NCI-H1436 treated with DMSO at 0.1 percent for 48 hours (cell line): Measurements from ENCODE around the gene SETBP1.

Experiments used
- DNase-seq: peaks from one replicate; lab custom pipeline; 2025; lab: John Stamatoyannopoulos, UW

The SETBP1 gene

DNA sequence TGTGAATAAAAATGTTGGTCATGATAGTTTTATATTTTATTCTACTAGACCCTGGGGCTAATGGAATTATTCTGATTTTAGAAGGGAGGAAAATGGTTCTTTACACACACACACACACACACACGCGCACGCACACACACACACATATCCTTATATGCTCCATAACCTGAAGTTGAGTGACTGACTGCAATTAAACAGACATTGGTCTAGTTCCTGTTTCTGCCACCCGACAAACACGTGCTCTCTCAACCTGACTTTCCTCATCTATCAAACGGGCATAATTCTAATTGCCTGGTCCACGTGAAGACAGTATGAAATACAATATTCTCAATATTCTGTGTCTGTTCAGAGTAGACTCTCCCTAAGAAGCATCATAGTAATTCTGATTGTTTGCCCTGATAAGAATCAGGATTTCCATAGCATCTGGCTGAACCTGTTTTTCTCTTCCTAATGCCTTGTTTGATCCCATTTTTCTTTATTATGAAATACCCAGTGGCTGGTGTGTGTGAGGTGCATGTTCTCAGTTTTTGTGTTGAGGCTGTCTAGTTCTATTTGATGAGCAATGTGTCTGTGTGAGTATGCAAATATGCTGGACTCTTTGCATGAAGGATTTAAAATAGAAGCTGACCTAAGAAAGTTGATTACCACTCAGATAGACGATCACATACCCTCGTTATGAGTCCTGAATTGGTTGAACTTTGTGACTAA is 51.0 kb downstream of the SETBP1 start:
- DNase-seq: no peak

GRCh38 chr18:44732238-44732563 is 51.5 kb downstream of the SETBP1 start:
- DNase-seq: no peak

DNA sequence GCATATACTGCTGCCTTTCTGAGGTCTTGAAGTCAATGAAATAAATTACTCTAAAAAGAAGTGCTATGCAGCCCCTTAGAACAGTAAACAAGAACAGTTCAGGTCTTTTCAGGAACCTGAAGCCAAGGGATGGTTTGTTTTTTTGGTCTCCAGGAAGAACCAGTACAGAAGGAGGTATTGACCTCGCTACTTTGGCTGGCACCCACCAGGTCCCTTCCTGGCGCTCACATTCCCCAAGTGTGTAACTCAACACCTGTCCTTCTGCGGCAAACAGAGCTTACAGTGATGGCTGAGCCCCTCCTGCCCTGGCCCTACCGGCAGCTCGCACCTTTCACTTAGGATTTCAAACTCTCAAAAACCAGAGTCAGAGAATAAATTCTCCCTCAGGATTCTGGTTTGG is 51.9 kb downstream of the SETBP1 start:
- no peak for DNase-seq

GRCh38 chr18:44733069-44733753 is 52.5 kb downstream of the SETBP1 start:
- DNase-seq: no peak

GRCh38 chr18:44733754-44734465 is 53.2 kb downstream of the SETBP1 start:
- no peak for DNase-seq

- DNase-seq: no peak
Measured at GRCh38 chr18:44735096-44735495, 54.4 kb downstream of the SETBP1 start.

- DNase-seq: no peak
Measured at GRCh38 chr18:44736664-44737380, 56.1 kb downstream of the SETBP1 start.

DNA sequence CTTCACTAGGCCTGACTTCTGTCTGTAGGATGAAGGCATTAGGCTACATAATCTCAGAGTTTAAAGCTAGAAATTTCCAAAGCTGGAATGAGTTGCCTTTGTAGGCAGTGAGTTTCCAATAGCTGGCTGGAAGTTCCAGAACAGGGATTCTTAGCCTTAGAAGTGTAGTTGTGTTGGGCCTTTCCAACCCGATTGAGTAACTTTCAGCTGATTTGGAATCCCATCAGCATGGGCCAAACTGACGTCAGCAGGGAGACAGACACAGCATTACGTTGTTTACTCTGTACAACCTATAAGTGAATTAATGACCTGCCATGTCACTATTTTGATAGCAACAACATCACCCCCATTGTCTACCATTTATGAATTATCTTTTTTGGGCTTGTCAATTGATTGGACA is 56.9 kb downstream of the SETBP1 start:
- DNase-seq: no peak

DNA sequence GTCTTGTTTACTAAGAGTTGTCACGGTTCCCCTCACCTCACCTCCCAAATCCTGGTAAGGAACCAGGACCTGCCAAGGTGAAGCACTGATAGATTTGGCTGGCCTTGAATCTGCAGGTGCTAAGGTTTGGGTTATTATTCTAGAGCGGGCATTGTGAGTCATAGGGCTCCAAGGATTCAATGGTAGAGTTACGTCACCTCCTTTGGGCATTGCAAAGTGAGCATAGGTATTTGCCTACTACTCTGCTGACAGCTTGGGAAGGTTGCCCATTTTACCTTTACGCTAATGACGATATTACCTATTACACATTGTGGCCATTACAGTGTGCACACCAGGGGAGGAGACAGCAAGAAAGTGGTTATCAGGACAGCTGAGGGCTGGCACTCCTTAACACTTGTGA is 59.3 kb downstream of the SETBP1 start:
- DNase-seq: no peak

- no peak for DNase-seq
Measured at GRCh38 chr18:44741085-44741484, 60.4 kb downstream of the SETBP1 start.

DNA sequence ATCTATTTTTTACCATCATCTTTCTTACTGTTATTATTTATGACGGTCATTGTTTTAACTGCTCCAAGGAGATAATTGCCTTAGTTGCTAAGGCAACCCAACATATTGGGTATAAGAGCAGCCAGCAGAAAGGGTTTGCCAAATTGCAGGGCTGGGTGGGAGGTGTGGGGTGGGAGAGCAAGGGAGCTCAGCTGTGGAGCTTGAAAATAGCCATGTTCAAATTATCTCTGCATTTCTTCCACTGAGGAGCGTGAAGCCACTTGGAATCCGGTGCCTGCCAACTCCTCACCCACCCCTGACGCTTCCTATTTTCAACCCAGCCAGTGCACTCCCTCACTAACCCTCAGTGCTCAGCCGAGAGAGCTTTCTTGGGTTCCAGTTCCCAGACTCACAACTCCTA is 60.8 kb downstream of the SETBP1 start:
- no peak for DNase-seq

DNA sequence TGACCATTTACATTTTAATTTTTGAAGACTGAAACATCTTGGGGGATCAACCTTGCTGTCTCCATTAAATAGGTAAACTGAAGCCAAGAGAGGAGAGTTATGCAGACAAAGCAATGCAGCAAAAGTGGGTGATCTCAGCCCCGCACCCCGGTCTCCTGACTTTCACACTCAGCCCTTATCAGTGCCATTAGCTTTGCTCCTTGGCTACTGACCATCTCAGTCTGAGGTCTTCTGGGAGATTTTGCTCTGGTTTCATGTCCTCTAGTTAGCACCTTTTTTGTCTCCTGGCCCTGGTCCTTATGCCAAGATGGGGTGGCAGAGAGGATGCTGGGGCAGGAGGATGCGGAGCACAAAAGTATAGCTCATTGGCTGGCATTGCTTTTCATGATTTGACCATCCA is 61.4 kb downstream of the SETBP1 start:
- no peak for DNase-seq

GRCh38 chr18:44742718-44743311 is 62.1 kb downstream of the SETBP1 start:
- DNase-seq: no peak

DNA sequence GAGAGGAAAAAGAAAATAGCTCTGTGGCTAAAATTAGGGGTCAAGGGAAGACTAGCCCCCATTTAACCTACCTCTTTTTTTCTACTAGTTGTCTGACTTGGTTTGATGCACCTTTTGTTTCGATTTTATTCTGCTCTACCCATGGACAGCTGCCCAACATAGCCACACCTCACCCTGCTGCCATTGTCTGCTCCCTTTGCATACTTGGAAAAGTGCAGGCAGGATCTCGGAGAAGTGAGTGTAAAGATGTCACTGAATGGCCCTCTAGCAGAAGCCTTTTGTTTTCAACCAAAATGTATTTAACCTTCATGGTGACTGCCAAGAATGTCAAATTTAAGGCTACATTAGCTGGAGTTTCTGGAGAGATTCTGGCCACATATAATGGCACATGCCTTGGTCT is 62.9 kb downstream of the SETBP1 start:
- DNase-seq: no peak

GRCh38 chr18:44744161-44745121 is 63.8 kb downstream of the SETBP1 start:
- no peak for DNase-seq

DNA sequence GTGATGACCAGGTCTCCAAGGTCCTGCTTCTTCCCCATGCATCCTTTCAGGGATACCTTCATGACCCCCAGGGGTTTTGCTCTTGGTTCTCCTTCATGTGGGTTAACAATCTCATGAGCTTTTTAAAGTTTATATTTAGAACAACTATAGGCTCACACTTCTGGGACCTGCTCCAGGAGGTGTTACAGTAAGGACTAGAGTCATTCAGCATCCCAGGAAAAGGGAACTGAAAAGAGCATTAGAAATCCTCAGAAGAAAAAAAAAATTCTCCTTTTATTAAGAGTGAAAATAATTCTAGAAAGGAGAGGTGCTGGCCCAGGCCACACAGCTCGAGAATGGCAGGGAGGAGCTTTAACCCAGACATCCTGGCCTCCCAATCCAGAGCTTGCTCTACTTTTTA is 66.5 kb downstream of the SETBP1 start:
- no peak for DNase-seq

DNA sequence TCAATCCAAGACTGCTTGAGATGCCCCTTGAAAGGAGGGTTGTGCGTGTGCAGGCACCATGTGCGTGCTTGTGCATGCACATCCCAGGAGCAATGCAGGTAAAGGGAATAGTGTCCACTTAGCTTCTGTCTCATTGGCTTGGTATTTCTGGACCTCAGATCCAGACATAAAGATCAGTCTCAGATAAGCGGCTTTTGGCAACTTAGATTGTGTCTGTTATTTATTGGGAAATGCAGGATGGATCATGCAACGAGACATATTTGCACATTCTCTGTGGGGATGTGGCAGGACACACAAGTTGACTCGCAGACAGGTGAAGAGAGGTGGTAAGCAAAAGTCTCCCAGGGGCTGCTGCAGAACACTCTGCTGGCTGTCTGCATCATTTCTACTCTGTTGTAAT is 67.9 kb downstream of the SETBP1 start:
- no peak for DNase-seq

DNA sequence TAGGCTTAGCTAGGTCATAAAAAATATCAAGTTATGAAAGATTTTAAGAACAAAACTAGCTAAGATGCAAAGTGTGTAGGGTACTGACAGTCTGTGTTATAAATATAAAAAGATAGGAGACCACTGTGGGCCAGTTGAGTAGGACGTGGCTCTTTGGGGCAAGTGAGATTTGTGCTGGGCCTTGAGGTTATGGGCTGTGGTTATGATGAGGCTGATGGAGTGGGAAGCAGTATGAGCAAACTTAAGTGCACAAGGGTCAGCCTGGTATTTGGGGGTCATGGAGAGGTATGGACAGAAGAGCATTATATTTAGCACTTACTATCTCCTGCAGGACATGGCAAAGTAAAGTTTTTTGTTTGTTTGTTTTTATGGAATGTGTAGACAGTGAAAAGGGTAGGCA is 70.1 kb downstream of the SETBP1 start:
- no peak for DNase-seq

GRCh38 chr18:44754567-44754966 is 73.9 kb downstream of the SETBP1 start:
- DNase-seq: no peak

GRCh38 chr18:44758861-44759631 is 78.4 kb downstream of the SETBP1 start:
- DNase-seq: no peak
